Measurements from ENCODE around the gene MANF. TPM values are rescaled to one million over a fixed set of nuclear protein-coding genes. Genes with fewer than 3 reads are reported as not detected.

The MANF gene
- total RNA-seq, 1 donor from 2014 or later, result 130 TPM

DNA sequence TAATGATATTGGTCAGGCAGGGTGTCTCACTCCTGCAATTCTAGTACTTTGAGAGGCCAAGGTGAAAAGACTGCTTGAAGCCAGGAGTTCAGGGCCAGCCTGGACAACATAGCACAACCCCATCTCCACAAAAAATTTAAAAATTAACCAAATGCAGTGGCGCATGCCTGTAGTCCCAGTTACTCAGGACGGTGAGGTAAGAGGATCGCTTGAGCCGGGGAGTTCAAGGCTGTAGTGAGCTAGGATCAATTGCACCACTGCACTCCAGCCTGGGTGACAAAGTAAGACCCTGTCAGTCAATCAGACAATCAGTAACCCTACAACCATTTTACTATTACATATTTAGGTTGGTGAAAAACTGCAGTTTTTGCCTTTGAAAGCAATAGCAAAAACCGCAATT is 49.0 kb downstream of the MANF start:
- Mint-ChIP-seq H3K4me1 (ENCODE audit: low read depth) (no peaks in the 10 kb centered on the region), H3K27me3 (no peaks in the 10 kb centered on the region), H3K4me3 (ENCODE audit: low read depth) (no peak overlapping the region), H3K36me3 (ENCODE audit: insufficient read depth) (peaks cover 12% of the 10 kb centered on the region), H3K27ac (no peak overlapping the region), H3K9me3 (ENCODE audit: low read depth) (no peaks in the 10 kb centered on the region)
- no peak for DNase-seq (ENCODE audit: low spot score, unreplicated experiment)
- TF ChIP-seq, protein P1, sequence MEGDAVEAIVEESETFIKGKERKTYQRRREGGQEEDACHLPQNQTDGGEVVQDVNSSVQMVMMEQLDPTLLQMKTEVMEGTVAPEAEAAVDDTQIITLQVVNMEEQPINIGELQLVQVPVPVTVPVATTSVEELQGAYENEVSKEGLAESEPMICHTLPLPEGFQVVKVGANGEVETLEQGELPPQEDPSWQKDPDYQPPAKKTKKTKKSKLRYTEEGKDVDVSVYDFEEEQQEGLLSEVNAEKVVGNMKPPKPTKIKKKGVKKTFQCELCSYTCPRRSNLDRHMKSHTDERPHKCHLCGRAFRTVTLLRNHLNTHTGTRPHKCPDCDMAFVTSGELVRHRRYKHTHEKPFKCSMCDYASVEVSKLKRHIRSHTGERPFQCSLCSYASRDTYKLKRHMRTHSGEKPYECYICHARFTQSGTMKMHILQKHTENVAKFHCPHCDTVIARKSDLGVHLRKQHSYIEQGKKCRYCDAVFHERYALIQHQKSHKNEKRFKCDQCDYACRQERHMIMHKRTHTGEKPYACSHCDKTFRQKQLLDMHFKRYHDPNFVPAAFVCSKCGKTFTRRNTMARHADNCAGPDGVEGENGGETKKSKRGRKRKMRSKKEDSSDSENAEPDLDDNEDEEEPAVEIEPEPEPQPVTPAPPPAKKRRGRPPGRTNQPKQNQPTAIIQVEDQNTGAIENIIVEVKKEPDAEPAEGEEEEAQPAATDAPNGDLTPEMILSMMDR (IDR thresholded peaks at IDR 0.05; ENCODE audit: unreplicated experiment), result no peak

DNA sequence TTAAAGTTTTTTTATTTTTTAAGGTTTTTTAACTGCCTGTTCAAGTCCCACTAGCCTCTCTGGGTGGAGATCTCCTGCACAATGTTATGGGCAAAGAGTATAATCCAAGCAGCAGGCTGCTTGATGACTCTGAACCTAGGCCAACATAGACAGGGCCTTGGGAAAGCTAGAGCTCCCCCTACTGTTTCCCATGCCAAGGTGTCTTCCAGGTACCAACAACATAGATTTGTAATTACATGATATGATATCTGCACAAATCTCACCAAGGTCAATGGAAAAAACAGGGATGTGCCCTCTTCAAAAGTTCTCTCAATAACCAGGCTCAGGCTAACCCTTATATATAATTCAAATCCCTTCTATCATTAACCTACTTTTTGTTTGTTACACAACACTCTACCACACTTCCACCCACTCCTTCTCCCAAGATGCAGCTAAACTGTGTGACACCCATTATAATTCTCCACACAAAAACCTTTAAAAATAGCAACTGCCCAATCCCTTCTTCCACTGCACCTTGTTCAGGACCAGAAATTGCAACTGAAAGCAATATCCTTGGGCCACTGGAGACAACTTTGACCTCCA is 49.7 kb downstream of the MANF start:
- H3K4me3 Mint-ChIP-seq (ENCODE audit: low read depth), result no peak overlapping the region
- no peaks in the 10 kb centered on the region for H3K4me1 Mint-ChIP-seq (ENCODE audit: low read depth)
- H3K27ac Mint-ChIP-seq, result no peak overlapping the region
- no peaks in the 10 kb centered on the region for H3K9me3 Mint-ChIP-seq (ENCODE audit: low read depth)
- H3K27me3 Mint-ChIP-seq, result no peaks in the 10 kb centered on the region
- H3K36me3 Mint-ChIP-seq (ENCODE audit: insufficient read depth), result peaks cover 10% of the 10 kb centered on the region
- TF ChIP-seq, protein P1 (IDR thresholded peaks at IDR 0.05; ENCODE audit: unreplicated experiment), result peak; percentile 74
- no peak for DNase-seq (ENCODE audit: low spot score, unreplicated experiment)

DNA sequence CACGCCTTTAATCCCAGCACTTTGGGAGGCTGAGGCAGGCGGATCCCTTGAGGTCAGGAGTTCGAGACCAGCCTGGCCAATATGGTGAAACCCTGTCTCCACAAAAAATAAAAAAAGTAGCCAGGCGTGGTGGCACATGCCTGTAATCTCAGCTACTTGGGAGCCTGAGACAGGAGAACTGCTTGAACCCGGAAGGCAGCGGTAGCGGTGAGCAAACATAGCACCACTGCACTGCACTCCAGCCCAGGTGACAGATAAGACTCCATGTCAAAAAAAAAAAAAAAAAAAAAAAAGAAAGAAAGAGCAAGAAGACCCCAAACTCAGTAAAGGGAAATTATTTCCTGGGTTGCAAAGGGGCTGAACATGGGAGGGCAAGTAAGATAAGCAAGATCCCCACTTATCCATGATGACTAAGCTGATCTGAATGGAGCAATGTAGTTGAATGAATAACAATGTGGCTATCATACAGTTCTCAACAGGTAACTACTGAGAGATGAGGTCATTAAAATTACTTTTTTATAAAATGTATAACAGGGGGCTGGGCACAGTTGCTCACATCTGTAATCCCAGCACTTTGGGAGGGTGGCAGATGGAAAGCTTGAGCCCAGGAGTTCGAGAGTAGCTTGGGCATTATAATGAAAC is 52.0 kb downstream of the MANF start:
- no peak overlapping the region for H3K4me3 Mint-ChIP-seq (ENCODE audit: low read depth)
- no peaks in the 10 kb centered on the region for H3K27me3 Mint-ChIP-seq
- no peaks in the 10 kb centered on the region for H3K4me1 Mint-ChIP-seq (ENCODE audit: low read depth)
- H3K36me3 Mint-ChIP-seq (ENCODE audit: insufficient read depth), result peaks cover 15% of the 10 kb centered on the region
- TF ChIP-seq, protein P1 (IDR thresholded peaks at IDR 0.05; ENCODE audit: unreplicated experiment), result no peak
- DNase-seq (ENCODE audit: low spot score, unreplicated experiment), result no peak
- H3K27ac Mint-ChIP-seq, result no peak overlapping the region
- H3K9me3 Mint-ChIP-seq (ENCODE audit: low read depth), result no peaks in the 10 kb centered on the region

Other genes starting within 250 kb of the MANF start
- 69.7 and 75.8 TPM in 2 replicates for gene RBM15B, start 6.0 kb downstream of the MANF start, total RNA-seq
- gene DCAF1, start 114.7 kb downstream of the MANF start, total RNA-seq, result 21.9 and 22.5 TPM in 2 replicates
- gene RAD54L2, start 153.4 kb downstream of the MANF start, total RNA-seq, result 40.2 and 47.2 TPM in 2 replicates

All from progenitor cell of endocrine pancreas (in vitro differentiated cells).